Activated T-cell treated with anti-CD3 and anti-CD28 coated beads, Interleukin-2, amount 50 U/mL, for 72 hours (primary cell): ENCODE data around the gene MORC2. TPM values are rescaled to one million over a fixed set of nuclear protein-coding genes. Genes with fewer than 3 reads are reported as not detected.

Experiments
- ATAC-seq, 2 donors: fragments of 150-1000 bp; cut with Tn5 transposase; replicated peaks in 1 of 2; 2 replicates each; pipeline ENCODE4 v1.10.0; 2021; ENCODE audit warnings: moderate library complexity in 2 of 2, mild to moderate bottlenecking in 1 of 2
- DNase-seq, 2 donors: peaks; one replicate each; pipeline ENCODE4 v3.0.0; 2021 to 2022; ENCODE audit warnings: mixed read lengths in 1 of 2
- H3K27ac Mint-ChIP-seq: one replicate; pipeline ENCODE4 v1.8.0; 2022; ENCODE audit warnings: mild to moderate bottlenecking, moderate library complexity, mixed read lengths
- H3K27me3 Mint-ChIP-seq: one replicate; pipeline ENCODE4 v1.8.0; 2022; ENCODE audit warnings: low read depth, mixed read lengths
- H3K36me3 Mint-ChIP-seq, 2 donors: one replicate each; pipeline ENCODE4 v1.8.0; 2022; ENCODE audit warnings: mixed read lengths in 2 of 2, mild to moderate bottlenecking in 1 of 2; ENCODE audit not compliant: insufficient read depth in 2 of 2
- H3K4me1 Mint-ChIP-seq: one replicate; pipeline ENCODE4 v1.8.0; 2022; ENCODE audit warnings: low read depth, mixed read lengths
- H3K4me3 Mint-ChIP-seq, 2 donors: one replicate each; pipeline ENCODE4 v1.8.0; 2022; ENCODE audit warnings: mild to moderate bottlenecking in 2 of 2, mixed read lengths in 2 of 2, moderate library complexity in 2 of 2
- H3K9me3 Mint-ChIP-seq, 2 donors: one replicate each; pipeline ENCODE4 v1.8.0; 2022; ENCODE audit warnings: mixed read lengths in 2 of 2
- total RNA-seq, 2 donors: library from RNA; stranded (reverse); gene quantifications; one replicate each; pipeline ENCODE4 v1.2.3, GENCODE V29; 2022

MORC2 gene
- 10 to 100 TPM; 27.2 to 42.0 TPM for total RNA-seq

DNA sequence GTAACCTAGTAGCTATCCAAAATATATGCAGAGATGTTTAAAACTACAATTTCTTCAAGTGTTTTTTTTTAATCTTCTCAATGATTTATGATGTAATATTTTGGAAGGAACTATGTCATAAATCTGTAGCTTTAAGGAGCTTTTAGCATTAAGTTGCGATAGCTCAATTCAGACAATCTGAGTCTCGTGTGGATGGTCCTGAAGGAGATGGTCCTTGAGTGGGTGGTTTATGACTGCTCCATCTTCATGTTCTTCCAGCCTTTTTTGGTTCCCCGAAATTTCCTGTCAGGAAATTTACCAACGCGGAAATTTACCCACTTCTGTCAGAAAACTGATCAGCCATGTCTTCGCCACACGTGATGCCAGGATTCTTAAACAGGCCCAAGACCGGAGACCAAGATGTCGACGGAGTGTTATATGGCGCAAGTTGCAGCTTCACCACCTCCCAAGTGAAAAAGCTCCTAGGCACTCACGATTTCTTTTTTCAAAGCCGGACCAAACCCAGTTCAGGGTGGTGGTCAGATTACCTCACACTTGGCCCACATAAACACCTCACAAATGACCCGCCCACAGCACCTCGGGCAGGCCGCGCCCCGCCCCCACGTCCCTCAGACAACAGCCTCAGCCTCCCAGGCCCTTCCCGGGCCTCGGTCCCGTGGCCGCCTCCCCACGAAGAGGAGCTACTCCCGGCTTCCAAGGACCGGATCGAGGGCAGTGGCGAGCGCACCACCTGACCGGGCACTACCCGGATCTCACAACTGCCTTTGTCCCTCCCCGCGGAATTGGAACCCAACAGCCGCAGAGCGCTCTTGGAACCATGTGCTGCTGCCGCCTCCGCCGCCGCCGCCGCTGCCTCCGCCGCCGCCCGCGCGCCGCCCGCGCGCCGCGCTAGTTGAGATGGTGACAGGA lies at the start of gene MORC2:
Gene MORC2 (minus strand): TSS at position 760 of the 909 bp plus-strand sequence. CDS start 885 bp downstream, outside the sequence.
- Mint-ChIP-seq H3K36me3 (peaks cover 39 to 62% of the 10 kb centered on the region in 2 donors), H3K4me1 (peaks cover 51% of the 10 kb centered on the region), H3K27me3 (no peaks in the 10 kb centered on the region), H3K9me3 (peaks cover 9 to 11% of the 10 kb centered on the region in 2 donors), H3K4me3 (peak within 1 kb of the TSS; percentile 93 to 96), H3K27ac (peak within 1 kb of the TSS; percentile 96)
- DNase-seq (no peak), ATAC-seq (peak in 1 of 2 donors; percentile 54)

DNA sequence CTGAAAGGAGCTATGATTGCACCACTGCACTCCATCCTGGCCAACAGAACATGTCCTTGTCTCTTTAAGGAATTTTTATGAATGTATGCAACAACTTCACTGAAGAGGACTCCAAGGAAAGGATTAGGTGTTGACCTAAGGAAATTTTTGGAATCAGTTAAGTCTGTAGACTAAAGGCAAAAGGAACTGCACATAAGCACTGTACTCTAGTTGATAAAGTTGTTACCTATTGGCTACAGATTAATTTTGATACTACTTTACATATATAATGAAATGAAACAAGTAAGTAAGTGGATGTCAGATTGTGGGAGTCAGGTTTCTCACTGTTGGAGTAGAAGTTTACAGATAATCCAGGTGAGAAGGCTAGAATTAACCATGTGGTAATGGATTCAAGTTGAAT lies 37.0 kb upstream of the MORC2 start:
- Mint-ChIP-seq H3K4me3 (no peak overlapping the region), H3K9me3 (peaks cover 3% of the 10 kb centered on the region in 2 donors), H3K4me1 (peaks cover 6% of the 10 kb centered on the region), H3K27ac (no peak overlapping the region), H3K27me3 (peaks cover 7% of the 10 kb centered on the region), H3K36me3 (peaks cover 0 to 6% of the 10 kb centered on the region in 2 donors)
- DNase-seq = no peak
- ATAC-seq = no peak

DNA sequence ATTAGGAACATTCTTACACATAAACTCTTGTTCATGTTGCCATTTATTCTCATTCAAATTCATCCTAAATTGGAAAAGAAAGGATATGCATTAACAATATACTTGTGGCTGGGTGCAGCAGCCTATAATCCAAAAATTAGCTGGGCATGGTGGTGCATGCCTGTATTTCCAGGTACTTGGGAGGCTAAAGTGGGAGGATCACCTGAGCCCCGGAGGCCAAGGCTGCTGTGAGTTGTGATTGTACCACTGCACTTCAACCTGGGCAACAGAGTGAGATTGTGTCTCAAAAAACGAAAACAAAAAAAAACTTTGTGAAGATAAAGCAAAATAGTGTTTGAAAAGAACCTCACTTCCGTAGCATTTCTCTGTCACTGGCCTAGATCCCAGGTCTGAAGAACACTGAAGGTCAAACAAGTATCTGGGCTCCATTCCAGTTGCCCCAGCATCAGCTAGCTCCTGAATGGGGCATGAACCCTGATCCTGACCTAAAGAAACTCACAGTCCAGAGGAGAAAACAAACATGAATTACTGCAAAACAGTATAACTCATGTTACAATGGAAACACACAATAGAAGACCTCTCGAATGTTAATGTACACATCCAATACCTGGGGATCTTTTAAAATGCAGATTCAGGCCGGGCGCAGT lies 32.7 kb upstream of the MORC2 start:
- Mint-ChIP-seq H3K27me3 (peaks cover 7% of the 10 kb centered on the region), H3K4me1 (peaks cover 6% of the 10 kb centered on the region), H3K36me3 (peaks cover 0 to 3% of the 10 kb centered on the region in 2 donors), H3K27ac (no peak overlapping the region), H3K9me3 (no peaks in the 10 kb centered on the region), H3K4me3 (no peak overlapping the region)
- DNase-seq (no peak), ATAC-seq (no peak)

DNA sequence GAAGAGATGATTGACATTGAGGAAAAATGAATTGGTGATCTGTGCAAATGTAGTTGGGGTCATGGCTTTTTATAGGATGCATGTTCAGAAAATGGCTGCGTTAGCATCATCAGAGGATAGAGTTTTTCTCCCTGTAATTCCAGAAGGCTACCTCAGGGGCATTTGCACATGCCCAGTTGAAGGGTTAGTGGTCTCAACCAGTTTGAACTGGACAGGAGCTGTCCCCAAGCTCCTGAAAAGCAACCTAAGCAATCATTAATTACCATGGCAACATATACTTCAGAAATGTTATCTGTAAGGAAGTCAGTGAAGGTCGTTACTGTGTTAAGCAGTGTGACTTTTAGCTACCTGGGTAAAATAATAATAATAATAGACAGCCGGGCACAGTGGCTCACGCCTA lies 29.8 kb upstream of the MORC2 start:
- ATAC-seq (no peak), DNase-seq (no peak)
- Mint-ChIP-seq H3K27ac (no peak overlapping the region), H3K27me3 (peaks cover 7% of the 10 kb centered on the region), H3K4me1 (peaks cover 6% of the 10 kb centered on the region), H3K36me3 (no peaks in the 10 kb centered on the region), H3K9me3 (no peaks in the 10 kb centered on the region), H3K4me3 (no peak overlapping the region)

DNA sequence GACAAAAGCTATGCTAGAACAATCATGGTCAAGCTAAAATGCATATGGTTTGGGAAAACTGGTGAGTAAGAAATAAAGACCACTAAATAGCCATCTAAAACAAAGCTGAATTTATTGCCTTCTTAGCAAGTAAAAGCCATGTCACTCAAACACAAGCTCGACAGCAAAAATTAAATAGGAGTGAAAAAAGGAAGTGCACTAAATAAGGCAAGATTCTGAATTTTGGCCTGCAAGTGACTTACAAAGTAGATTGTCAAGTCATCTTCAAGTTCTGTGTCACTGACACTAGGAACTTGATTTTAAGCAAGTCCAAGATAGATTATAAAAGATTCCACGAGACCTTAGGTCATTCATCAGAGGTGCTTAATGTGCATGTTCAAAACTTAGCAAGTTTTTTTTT lies 27.9 kb upstream of the MORC2 start:
- DNase-seq (no peak), ATAC-seq (no peak)
- no peak overlapping the region for H3K27ac Mint-ChIP-seq
- H3K36me3 Mint-ChIP-seq = no peaks in the 10 kb centered on the region
- H3K4me3 Mint-ChIP-seq = no peak overlapping the region
- no peaks in the 10 kb centered on the region for H3K27me3 Mint-ChIP-seq
- H3K4me1 Mint-ChIP-seq = no peaks in the 10 kb centered on the region
- H3K9me3 Mint-ChIP-seq = no peaks in the 10 kb centered on the region

DNA sequence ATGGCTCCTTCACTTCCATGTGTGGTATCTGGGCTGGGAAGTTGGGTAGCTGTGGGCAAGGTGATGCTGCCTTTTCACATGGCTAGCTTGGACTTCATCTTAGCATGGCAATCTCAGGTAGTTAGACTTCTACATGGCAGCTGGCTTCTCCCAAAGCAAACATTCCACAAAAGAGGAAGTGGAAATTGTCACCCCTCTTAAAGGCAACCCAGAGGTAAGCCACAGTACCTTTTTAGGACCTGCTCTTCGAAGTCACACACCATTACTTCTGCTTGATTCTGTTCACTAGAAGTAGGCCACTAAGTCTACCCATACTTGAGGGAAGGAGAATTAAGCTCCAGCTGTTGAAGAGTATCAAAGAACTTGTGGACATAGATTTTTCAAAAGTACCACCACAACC lies 26.4 kb upstream of the MORC2 start:
- Mint-ChIP-seq H3K4me3 (no peak overlapping the region), H3K4me1 (no peaks in the 10 kb centered on the region), H3K27me3 (no peaks in the 10 kb centered on the region), H3K36me3 (no peaks in the 10 kb centered on the region), H3K9me3 (peaks cover 0 to 3% of the 10 kb centered on the region in 2 donors), H3K27ac (no peak overlapping the region)
- ATAC-seq = no peak
- no peak for DNase-seq

DNA sequence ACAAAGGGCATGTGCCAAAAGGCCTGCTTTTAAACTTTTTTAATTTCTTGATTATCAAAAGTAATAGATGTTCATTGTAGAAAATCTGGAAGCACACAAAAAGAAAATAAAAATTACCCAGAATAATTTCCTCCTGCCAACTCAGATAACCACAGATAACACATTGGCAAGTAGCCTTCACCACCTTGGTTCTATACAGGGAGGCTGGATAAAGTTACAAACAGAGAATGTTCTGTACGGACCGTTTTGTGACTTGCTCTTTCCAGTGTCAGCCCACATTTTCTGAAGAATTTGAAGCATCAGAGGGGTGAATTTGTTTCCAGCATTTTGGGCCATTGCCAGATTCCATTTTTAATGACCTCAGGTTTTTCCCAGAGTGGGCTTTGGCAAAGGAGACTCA lies 24.0 kb upstream of the MORC2 start:
- H3K4me1 Mint-ChIP-seq = no peaks in the 10 kb centered on the region
- no peaks in the 10 kb centered on the region for H3K27me3 Mint-ChIP-seq
- DNase-seq (no peak), ATAC-seq (no peak)
- no peaks in the 10 kb centered on the region for H3K36me3 Mint-ChIP-seq
- peaks cover 3 to 6% of the 10 kb centered on the region in 2 donors for H3K9me3 Mint-ChIP-seq
- H3K4me3 Mint-ChIP-seq = no peak overlapping the region
- H3K27ac Mint-ChIP-seq = no peak overlapping the region

DNA sequence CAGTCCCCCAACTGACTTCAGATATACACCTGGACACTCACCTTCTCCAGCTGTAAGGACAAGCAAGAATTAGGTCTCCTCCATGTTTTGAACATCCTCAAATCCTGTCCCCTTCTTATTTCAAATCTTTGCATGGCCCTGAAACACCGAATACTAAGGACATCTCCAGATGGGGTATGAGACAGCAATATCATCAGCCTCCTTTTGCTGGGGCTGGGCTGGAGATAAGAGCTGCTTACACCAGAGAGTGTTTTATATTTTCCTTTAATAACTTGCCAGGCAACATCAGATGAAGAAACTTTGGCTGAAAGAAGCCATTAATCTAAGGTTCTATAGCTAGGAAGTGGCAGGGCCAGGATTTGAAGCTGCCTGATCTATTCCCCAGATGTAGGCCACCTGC lies 22.1 kb upstream of the MORC2 start:
- no peak for DNase-seq
- no peak for ATAC-seq
- Mint-ChIP-seq H3K4me1 (no peaks in the 10 kb centered on the region), H3K27me3 (no peaks in the 10 kb centered on the region), H3K27ac (no peak overlapping the region), H3K36me3 (no peaks in the 10 kb centered on the region), H3K4me3 (no peak overlapping the region), H3K9me3 (peaks cover 3 to 6% of the 10 kb centered on the region in 2 donors)

DNA sequence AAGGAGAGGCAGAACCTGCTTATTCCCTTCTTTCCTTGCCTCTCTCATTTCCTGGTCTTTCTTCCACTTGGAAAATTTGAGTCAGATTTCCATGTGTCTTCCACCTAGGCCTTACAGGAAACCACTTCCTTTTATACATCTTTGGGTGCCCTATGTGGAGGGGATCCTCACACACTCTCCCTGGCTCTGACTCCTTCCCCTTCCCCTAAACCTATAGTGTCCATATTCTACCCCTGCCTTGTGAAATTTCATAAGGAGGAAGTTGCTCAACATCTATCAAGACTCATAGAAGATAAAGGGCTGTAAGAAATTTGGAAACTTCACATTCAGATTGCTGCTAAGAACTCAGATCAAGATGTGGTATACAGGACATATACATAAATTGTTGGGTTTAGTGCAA lies 20.9 kb upstream of the MORC2 start:
- no peak for DNase-seq
- Mint-ChIP-seq H3K36me3 (peaks cover 0 to 3% of the 10 kb centered on the region in 2 donors), H3K4me1 (no peaks in the 10 kb centered on the region), H3K27ac (no peak overlapping the region), H3K27me3 (no peaks in the 10 kb centered on the region), H3K9me3 (peaks cover 6% of the 10 kb centered on the region in 2 donors), H3K4me3 (no peak overlapping the region)
- no peak for ATAC-seq

DNA sequence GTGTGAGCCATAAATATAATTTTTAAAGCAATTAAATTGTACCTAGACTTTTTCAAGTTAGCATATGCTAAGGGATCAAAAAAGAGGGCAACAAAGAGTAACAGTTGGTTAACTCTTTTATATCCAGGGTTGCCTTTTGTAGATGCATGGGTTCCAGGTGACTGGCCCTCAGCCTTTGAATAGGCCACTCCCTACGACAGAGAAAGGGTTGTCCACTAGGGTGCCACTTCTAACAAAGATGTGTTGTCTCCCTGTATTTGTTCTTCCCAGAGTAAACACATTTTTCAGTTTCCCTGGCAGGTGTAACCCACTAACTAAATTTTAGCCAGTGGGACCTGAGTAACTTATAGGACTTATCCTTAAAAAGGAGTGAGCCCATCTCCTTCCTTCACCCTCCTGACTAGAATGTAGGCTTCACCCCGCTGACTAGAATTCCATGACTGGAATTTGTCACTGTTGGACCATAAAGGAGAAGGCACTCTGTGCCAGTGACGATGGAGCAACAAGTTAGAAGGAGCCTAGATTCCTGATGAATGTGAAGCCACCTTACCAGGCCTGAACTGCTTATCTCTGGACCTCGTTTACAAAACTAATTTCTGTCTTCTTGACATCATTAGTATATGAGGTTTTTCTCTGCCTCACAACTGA lies 17.1 kb upstream of the MORC2 start:
- Mint-ChIP-seq H3K9me3 (peaks cover 11 to 15% of the 10 kb centered on the region in 2 donors), H3K27me3 (no peaks in the 10 kb centered on the region)

DNA sequence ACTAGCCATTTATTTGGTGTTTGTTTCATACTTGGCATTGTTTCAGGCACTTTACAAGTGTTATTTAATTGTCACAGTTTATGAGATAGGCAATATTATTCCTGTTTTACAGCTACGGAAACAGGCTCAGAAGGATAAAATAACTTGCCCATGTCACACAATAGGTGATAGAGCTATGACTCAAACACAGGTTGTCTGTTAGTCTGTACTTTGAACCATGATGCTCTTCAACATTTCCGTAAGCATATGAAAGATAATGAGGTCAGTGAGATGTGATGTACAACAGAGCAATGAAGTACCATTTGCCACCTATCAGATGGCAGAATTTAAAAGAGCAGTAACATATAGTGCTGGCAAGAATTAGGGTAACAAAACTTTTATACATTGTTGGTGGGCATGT lies 15.7 kb upstream of the MORC2 start:
- ATAC-seq (no peak), DNase-seq (no peak)
- Mint-ChIP-seq H3K4me1 (peaks cover 9% of the 10 kb centered on the region), H3K9me3 (peaks cover 8 to 15% of the 10 kb centered on the region in 2 donors), H3K27ac (no peak overlapping the region), H3K4me3 (no peak overlapping the region), H3K36me3 (peaks cover 2 to 8% of the 10 kb centered on the region in 2 donors), H3K27me3 (no peaks in the 10 kb centered on the region)

More for the DNA sequence above, 17.1 kb upstream of the MORC2 start:
- no peak overlapping the region for H3K27ac Mint-ChIP-seq
- H3K4me1 Mint-ChIP-seq = no peaks in the 10 kb centered on the region
- H3K4me3 Mint-ChIP-seq = no peak overlapping the region
- H3K36me3 Mint-ChIP-seq = peaks cover 2 to 4% of the 10 kb centered on the region in 2 donors
- ATAC-seq (no peak), DNase-seq (no peak)

DNA sequence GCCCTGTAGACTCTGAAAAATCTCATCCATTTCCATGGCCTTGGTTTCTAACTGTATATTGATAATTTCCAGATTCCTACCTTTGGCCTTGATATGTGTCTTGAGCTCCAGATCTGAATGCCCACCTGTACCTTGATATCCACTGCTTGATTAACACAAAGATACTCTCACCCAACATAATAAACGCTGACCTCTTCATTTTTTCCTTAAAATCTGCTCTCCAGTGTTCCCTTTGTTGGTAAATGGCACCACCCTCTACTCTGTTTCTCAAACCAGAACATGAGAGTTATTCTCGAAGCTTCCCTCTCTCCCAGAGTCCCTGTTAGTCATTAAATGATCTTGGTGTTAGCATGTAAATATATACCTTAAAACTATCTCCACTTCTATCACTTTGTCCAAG lies 13.9 kb upstream of the MORC2 start:
- Mint-ChIP-seq H3K4me1 (peaks cover 10% of the 10 kb centered on the region), H3K9me3 (peaks cover 10 to 21% of the 10 kb centered on the region in 2 donors), H3K4me3 (no peak overlapping the region), H3K36me3 (peaks cover 7 to 14% of the 10 kb centered on the region in 2 donors), H3K27ac (no peak overlapping the region), H3K27me3 (no peaks in the 10 kb centered on the region)
- DNase-seq (no peak), ATAC-seq (no peak)

DNA sequence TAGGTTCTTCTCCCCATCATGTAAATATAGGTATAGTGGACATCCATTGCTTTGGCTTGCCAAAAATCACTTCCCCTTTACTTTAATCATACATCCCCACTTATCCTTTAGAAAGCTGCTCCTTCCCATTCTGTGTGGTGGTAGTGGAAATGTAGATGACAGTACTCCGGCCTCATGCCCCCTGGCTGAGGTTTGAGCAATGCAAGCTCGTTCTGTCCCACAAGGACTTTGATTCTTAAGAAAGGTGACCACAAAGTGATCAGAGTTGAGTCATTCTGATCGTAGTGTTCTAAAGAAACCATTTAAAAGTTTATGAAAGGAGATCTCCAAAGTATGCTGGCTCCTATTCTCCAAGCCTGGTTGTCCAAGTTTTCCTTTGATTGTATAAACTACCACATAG lies 11.4 kb upstream of the MORC2 start:
- no peak overlapping the region for H3K27ac Mint-ChIP-seq
- peaks cover 10% of the 10 kb centered on the region for H3K4me1 Mint-ChIP-seq
- H3K27me3 Mint-ChIP-seq = no peaks in the 10 kb centered on the region
- peaks cover 10 to 31% of the 10 kb centered on the region in 2 donors for H3K9me3 Mint-ChIP-seq
- ATAC-seq (peak; percentile 44 to 55), DNase-seq (peak in 1 of 2 donors; percentile 2)
- peaks cover 22 to 36% of the 10 kb centered on the region in 2 donors for H3K36me3 Mint-ChIP-seq
- H3K4me3 Mint-ChIP-seq = no peak overlapping the region
